Effector CD8-positive, alpha-beta T cell (primary cell): Measurements from ENCODE around the gene CAMTA1.
"Not testable (repeated sequence)": the region's sequence is repeated elsewhere in the genome, so short reads cannot be mapped to it uniquely, and the experiment has no call there.

Source experiments
- DNase-seq: peaks from one replicate; lab custom pipeline; 2025; lab: John Stamatoyannopoulos, UW
- total RNA-seq, 4 experiments: gene quantifications; one replicate each; lab custom pipeline; 2026; lab: John Stamatoyannopoulos, UW

The CAMTA1 gene
- total RNA-seq, result 11.6 to 19.0 (median 12.6) reads per million in 4 experiments

GRCh38 chr1:6785318-6785727 is at the start of gene CAMTA1:
TSS of gene CAMTA1 (plus strand) at chr1:6785454. CDS start at chr1:6785531, 77 bp downstream.
- no peak for DNase-seq

GRCh38 chr1:6738987-6739676 is 46.1 kb upstream of the CAMTA1 start:
- no peak for DNase-seq

- not testable (repeated sequence) for DNase-seq
Observed at GRCh38 chr1:6742676-6743188, 42.5 kb upstream of the CAMTA1 start.

- DNase-seq, result no peak
Observed at GRCh38 chr1:6743189-6744101, 41.8 kb upstream of the CAMTA1 start.

- no peak for DNase-seq
Observed at GRCh38 chr1:6745073-6745472, 40.2 kb upstream of the CAMTA1 start.

- DNase-seq, result no peak
Observed at GRCh38 chr1:6747674-6748073, 37.6 kb upstream of the CAMTA1 start.

- DNase-seq, result no peak
Observed at GRCh38 chr1:6750490-6750889, 34.8 kb upstream of the CAMTA1 start.

GRCh38 chr1:6753320-6754140 is 31.7 kb upstream of the CAMTA1 start:
- DNase-seq, result no peak

- DNase-seq, result no peak
Observed at GRCh38 chr1:6756457-6756856, 28.8 kb upstream of the CAMTA1 start.

GRCh38 chr1:6757719-6758435 is 27.4 kb upstream of the CAMTA1 start:
- DNase-seq, result no peak

- no peak for DNase-seq
Observed at GRCh38 chr1:6761196-6761737, 24.0 kb upstream of the CAMTA1 start.

- no peak for DNase-seq
Observed at GRCh38 chr1:6762060-6762459, 23.2 kb upstream of the CAMTA1 start.

GRCh38 chr1:6770751-6771440 is 14.4 kb upstream of the CAMTA1 start:
- no peak for DNase-seq

- DNase-seq, result no peak
Observed at GRCh38 chr1:6771441-6771769, 13.8 kb upstream of the CAMTA1 start.

GRCh38 chr1:6774381-6774780 is 10.9 kb upstream of the CAMTA1 start:
- no peak for DNase-seq

- no peak for DNase-seq
Observed at GRCh38 chr1:6775261-6776043, 9.8 kb upstream of the CAMTA1 start.

- DNase-seq, result no peak
Observed at GRCh38 chr1:6776389-6776788, 8.9 kb upstream of the CAMTA1 start.

- DNase-seq, result no peak
Observed at GRCh38 chr1:6776895-6777294, 8.4 kb upstream of the CAMTA1 start.

- DNase-seq, result no peak
Observed at GRCh38 chr1:6777813-6778212, 7.4 kb upstream of the CAMTA1 start.
